WERI-Rb-1 (cell line): Measurements from ENCODE around the gene CSNK2A3.

Experiments used
- DNase-seq: peaks from one replicate; pipeline ENCODE4 v3.0.0-alpha.2; 2020
- H3K27ac ChIP-seq: fragments of 250-450 bp; sonication (Bioruptor Pico); 2 replicates; pipeline ENCODE4 v1.5.1; 2020; ENCODE audit warnings: mild to moderate bottlenecking, moderate library complexity
- H3K27me3 ChIP-seq: fragments of 250-450 bp; sonication (Bioruptor Pico); 2 replicates; pipeline ENCODE4 v1.5.1; 2021; ENCODE audit warnings: mild to moderate bottlenecking, low read depth, moderate library complexity; ENCODE audit not compliant: insufficient read depth, severe bottlenecking
- H3K36me3 ChIP-seq: fragments of 250-450 bp; sonication (Bioruptor Pico); 2 replicates; pipeline ENCODE4 v1.5.1; 2020; ENCODE audit warnings: mild to moderate bottlenecking, moderate library complexity
- H3K4me3 ChIP-seq: 2 replicates; pipeline ENCODE4 v1.5.1; 2011; ENCODE audit warnings: low read depth, mild to moderate bottlenecking, control low read depth, low read length
- H3K9me3 ChIP-seq: fragments of 250-450 bp; sonication (Bioruptor Pico); 2 replicates; pipeline ENCODE4 v1.5.1; 2021; ENCODE audit warnings: mild to moderate bottlenecking, moderate library complexity; ENCODE audit not compliant: severe bottlenecking
- TF ChIP-seq, protein P1 (sequence below): IDR thresholded peaks from 2 replicates; pipeline ENCODE4 v1.5.1; 2011; ENCODE audit warnings: low read depth, mild to moderate bottlenecking, control low read depth, inconsistent platforms, low read length

CSNK2A3 gene

DNA sequence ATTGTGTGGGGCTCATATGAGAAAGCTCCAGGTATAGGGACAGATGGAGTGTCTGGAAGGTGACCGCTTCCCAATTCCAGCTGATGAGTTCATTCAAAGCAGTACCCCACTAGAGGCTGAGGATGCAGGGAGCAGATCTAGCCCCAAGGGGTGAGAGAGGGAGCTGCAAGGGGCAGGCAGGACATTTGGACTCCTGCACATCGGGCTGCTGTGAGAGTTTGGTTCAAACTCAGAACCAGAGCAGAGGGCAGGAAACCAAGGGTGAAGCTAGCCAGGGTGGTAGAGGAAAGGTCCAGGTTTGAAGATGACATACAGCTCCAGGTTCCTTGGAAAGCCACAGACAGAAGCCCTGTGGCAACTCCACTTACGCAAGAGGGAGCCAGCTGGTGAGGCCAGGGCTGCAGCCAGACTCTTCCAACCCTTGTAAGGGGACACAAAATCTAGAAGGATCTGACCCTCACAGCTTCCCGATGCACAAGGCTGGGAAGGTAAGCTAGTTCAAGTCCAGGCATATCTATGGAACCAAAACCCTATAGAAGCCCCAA lies 1.9 kb downstream of the CSNK2A3 start:
- no peaks in the 10 kb centered on the region for H3K36me3 ChIP-seq
- no peak overlapping the region for H3K27ac ChIP-seq
- no peak overlapping the region for H3K4me3 ChIP-seq
- no peaks in the 10 kb centered on the region for H3K27me3 ChIP-seq
- DNase-seq = no peak
- no peaks in the 10 kb centered on the region for H3K9me3 ChIP-seq
- TF ChIP-seq, protein P1, sequence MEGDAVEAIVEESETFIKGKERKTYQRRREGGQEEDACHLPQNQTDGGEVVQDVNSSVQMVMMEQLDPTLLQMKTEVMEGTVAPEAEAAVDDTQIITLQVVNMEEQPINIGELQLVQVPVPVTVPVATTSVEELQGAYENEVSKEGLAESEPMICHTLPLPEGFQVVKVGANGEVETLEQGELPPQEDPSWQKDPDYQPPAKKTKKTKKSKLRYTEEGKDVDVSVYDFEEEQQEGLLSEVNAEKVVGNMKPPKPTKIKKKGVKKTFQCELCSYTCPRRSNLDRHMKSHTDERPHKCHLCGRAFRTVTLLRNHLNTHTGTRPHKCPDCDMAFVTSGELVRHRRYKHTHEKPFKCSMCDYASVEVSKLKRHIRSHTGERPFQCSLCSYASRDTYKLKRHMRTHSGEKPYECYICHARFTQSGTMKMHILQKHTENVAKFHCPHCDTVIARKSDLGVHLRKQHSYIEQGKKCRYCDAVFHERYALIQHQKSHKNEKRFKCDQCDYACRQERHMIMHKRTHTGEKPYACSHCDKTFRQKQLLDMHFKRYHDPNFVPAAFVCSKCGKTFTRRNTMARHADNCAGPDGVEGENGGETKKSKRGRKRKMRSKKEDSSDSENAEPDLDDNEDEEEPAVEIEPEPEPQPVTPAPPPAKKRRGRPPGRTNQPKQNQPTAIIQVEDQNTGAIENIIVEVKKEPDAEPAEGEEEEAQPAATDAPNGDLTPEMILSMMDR = no peak

DNA sequence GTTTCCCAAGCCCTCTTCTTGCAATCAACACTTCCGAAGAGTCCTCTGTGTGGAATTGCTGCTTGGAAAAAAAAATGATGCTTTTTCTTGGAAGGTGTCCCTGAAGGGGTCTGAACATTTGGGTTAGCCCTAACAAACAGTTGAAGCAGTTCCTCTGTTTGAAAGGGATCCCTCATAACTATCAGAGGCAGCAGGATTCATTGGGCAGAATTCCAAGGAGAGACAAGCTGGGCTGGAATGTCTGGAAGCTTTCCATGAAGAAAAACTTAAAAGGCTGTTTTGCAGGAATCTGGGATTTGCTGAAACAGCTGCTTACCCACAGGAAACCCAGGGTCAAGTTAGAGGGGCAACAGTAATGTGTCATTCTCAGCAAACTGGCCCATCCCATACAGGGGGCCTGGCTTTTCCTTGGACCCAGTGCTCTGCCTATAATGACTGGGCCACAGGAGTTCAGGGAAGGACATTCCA lies 3.1 kb downstream of the CSNK2A3 start:
- Histone ChIP-seq H3K4me3 (no peak overlapping the region), H3K27me3 (no peaks in the 10 kb centered on the region), H3K27ac (no peak overlapping the region), H3K36me3 (no peaks in the 10 kb centered on the region), H3K9me3 (no peaks in the 10 kb centered on the region)
- no peak for DNase-seq
- TF ChIP-seq, protein P1 = no peak

- TF ChIP-seq, protein P1 = no peak
- no peak for DNase-seq
- Histone ChIP-seq H3K9me3 (no peaks in the 10 kb centered on the region), H3K27ac (no peak overlapping the region), H3K36me3 (no peaks in the 10 kb centered on the region), H3K27me3 (no peaks in the 10 kb centered on the region), H3K4me3 (no peak overlapping the region)
These were observed 3.8 kb downstream of the CSNK2A3 start for GRCh38 chr11:11349106-11349825.

- TF ChIP-seq, protein P1 = no peak
- DNase-seq = no peak
- H3K4me3 ChIP-seq = no peak overlapping the region
- no peaks in the 10 kb centered on the region for H3K36me3 ChIP-seq
- H3K27me3 ChIP-seq = no peaks in the 10 kb centered on the region
- H3K9me3 ChIP-seq = no peaks in the 10 kb centered on the region
- no peak overlapping the region for H3K27ac ChIP-seq
These were observed 4.7 kb downstream of the CSNK2A3 start for GRCh38 chr11:11348303-11348702.

DNA sequence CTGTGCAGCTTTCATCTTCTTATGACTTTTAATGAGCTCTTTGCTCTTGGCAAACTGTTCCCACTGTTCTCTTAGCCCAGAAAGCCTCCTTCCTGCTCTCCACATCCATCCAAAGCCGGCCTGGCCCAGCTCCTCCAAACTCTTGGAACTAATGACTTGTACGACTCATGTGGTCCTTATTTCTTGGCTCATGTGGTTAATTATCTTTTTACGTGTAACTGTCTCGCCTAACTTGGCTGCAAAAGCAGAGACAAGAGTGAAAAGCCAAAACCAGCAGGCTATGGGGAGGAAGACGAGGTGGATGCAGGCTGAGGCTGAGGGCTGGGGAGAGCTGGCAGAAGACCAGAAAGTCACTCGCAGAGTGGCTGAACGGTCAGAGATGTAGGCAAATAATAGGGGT lies 5.5 kb downstream of the CSNK2A3 start:
- Histone ChIP-seq H3K9me3 (no peaks in the 10 kb centered on the region), H3K27ac (no peak overlapping the region), H3K27me3 (no peaks in the 10 kb centered on the region), H3K36me3 (no peaks in the 10 kb centered on the region), H3K4me3 (no peak overlapping the region)
- TF ChIP-seq, protein P1 = no peak
- no peak for DNase-seq

- Histone ChIP-seq H3K27me3 (no peaks in the 10 kb centered on the region), H3K36me3 (no peaks in the 10 kb centered on the region), H3K4me3 (no peak overlapping the region), H3K9me3 (no peaks in the 10 kb centered on the region), H3K27ac (no peak overlapping the region)
- TF ChIP-seq, protein P1 = no peak
- no peak for DNase-seq
These were observed 6.7 kb downstream of the CSNK2A3 start for GRCh38 chr11:11346303-11346702.
